Testis (tissue), 3 donors: ENCODE measurements around the gene SYNDIG1. TPM values are rescaled to one million over a fixed set of nuclear protein-coding genes. Genes with fewer than 3 reads are reported as not detected.

ENCODE experiments used
- DNase-seq: peaks from one replicate; pipeline ENCODE4 v3.0.0-alpha.2; 2019
- H3K27ac ChIP-seq, 2 donors: fragments of 200-600 bp; sonication (generic); one replicate each; pipeline ENCODE4 v1.5.1; 2019
- H3K27me3 ChIP-seq: fragments of 200-600 bp; sonication (generic); one replicate; pipeline ENCODE4 v1.5.1; 2019
- H3K36me3 ChIP-seq: fragments of 200-600 bp; sonication (generic); one replicate; pipeline ENCODE4 v1.5.1; 2017; ENCODE audit warnings: low read depth; ENCODE audit errors: missing control alignments
- H3K4me1 ChIP-seq: fragments of 200-600 bp; sonication (generic); one replicate; pipeline ENCODE4 v1.5.1; 2019
- H3K4me3 ChIP-seq, 2 donors: fragments of 200-600 bp; sonication (generic); one replicate each; pipeline ENCODE4 v1.5.1; 2017 to 2019
- H3K9me3 ChIP-seq: fragments of 200-600 bp; sonication (generic); one replicate; pipeline ENCODE4 v1.5.1; 2017
- POLR2A ChIP-seq: fragments of 450-650 bp; IDR thresholded peaks from one replicate; pipeline ENCODE4 v1.6.1; 2017; ENCODE audit warnings: antibody characterized with exemption, mild to moderate bottlenecking, moderate library complexity
- WGBS, 2 donors: methylation state at CpG; one replicate each; pipeline ENCODE4 v1.1.5; 2018; 5-methylcytosine and 5-hydroxymethylcytosine counted together
- intact Hi-C: fragments of 100-400 bp; cut with DNase I; formaldehyde crosslinking; loops from one replicate; pipeline ENCODE4 v1.15.1; 2023; ENCODE audit warnings: low total_unique reads
- polyA plus RNA-seq: library from polyadenylated mRNA; stranded (reverse); fragments of 350-450 nt; fragmentation: Illumina TruSeq; extraction: RNeasy Lipid Tissue Mini Kit (QIAGEN cat#74804); gene quantifications from one replicate; pipeline ENCODE4 v1.2.3, GENCODE V29; 2014; ENCODE audit warnings: low read depth, low replicate concordance; ENCODE audit not compliant: insufficient read depth
- total RNA-seq, 2 donors: library from RNA; depleted of rRNA; stranded (reverse); fragments of >200 nt; gene quantifications; one replicate each; pipeline ENCODE4 v1.2.3, GENCODE V29; 2016
- TF ChIP-seq, protein P1 (sequence below), 3 experiments: fragments of 450-650 bp in 2 of 3; fragments of 200-600 bp in 1 of 3; sonication (generic) in 1 of 3; IDR thresholded peaks; one replicate each; pipeline ENCODE4 v1.5.1; 2016 to 2019; ENCODE audit warnings: antibody characterized with exemption in 3 of 3, mild to moderate bottlenecking in 2 of 3, moderate library complexity in 1 of 3

Gene SYNDIG1
- total and polyA plus RNA-seq, 3 donors from 2014 or later = 2.1 to 3.2 (median 2.8) TPM

DNA sequence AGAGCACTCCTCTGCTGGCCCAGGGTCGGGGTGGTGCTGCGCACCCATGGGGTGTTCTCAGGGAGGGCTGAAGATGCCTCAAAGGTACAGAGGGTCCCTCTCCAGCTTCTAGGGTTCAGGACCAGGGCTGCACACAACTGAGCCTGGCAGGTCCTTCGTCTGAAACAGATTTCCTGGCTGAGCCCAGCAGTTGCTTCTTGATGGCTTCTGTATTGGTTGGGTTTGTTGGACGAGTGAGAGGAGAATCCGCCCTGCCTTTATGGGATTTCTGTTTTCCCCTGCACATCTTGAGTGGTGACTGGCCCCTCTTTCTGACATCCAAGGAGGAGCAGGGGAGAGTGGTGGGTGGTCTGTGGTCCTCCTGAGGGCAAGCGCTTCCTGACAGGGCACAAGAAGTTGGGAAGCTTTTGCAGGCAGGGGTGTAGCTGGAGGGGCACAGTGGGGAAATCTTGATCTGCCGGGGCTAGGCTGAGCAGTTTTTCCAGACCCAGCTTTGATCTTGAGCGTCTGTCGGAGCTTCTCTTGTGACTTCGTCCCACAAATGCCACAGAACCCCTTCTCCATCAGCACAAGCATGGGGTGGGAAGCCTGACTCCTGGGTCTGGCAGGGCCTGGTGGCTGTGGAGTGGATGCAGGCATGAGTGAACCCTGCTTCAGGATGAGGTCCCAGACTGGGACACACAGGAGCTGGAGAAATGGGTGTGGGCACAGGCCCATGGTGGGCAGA lies 116.5 kb downstream of the SYNDIG1 start:
- DNase-seq = no peak
- WGBS, 2 donors = 89 to 92% methylated on average over 6 to 10 of the region's 10 CpGs
- no peaks in the 10 kb centered on the region for H3K27me3 ChIP-seq
- TF ChIP-seq, protein P1, sequence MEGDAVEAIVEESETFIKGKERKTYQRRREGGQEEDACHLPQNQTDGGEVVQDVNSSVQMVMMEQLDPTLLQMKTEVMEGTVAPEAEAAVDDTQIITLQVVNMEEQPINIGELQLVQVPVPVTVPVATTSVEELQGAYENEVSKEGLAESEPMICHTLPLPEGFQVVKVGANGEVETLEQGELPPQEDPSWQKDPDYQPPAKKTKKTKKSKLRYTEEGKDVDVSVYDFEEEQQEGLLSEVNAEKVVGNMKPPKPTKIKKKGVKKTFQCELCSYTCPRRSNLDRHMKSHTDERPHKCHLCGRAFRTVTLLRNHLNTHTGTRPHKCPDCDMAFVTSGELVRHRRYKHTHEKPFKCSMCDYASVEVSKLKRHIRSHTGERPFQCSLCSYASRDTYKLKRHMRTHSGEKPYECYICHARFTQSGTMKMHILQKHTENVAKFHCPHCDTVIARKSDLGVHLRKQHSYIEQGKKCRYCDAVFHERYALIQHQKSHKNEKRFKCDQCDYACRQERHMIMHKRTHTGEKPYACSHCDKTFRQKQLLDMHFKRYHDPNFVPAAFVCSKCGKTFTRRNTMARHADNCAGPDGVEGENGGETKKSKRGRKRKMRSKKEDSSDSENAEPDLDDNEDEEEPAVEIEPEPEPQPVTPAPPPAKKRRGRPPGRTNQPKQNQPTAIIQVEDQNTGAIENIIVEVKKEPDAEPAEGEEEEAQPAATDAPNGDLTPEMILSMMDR (IDR thresholded peaks at IDR 0.05) = no peak
- TF ChIP-seq POLR2A = no peak
- H3K4me3 ChIP-seq = no peak overlapping the region
- H3K27ac ChIP-seq = no peak overlapping the region
- H3K9me3 ChIP-seq = no peaks in the 10 kb centered on the region
- intact Hi-C loops = no loop called here
- H3K36me3 ChIP-seq = no peaks in the 10 kb centered on the region
- H3K4me1 ChIP-seq = no peaks in the 10 kb centered on the region

DNA sequence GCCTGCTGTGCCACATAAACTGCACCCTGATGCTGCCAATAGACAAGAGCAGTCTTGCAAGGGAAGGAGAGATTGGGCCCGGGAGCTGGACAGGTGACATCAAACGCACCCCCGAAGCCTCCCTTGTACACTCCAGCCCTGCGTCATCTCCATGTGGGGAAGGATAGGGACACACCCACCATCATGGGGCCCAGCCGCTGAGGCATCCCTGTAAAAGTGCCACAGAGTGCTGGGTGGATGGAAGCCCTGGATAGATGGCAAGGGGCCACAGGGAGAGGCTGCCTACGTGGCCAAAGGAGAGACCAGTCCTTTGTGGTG lies 117.1 kb downstream of the SYNDIG1 start:
- Histone ChIP-seq H3K36me3 (no peaks in the 10 kb centered on the region), H3K9me3 (no peaks in the 10 kb centered on the region), H3K4me3 (no peak overlapping the region), H3K27me3 (no peaks in the 10 kb centered on the region), H3K27ac (no peak overlapping the region), H3K4me1 (no peaks in the 10 kb centered on the region)
- DNase-seq = no peak
- WGBS, 2 donors = 83 to 97% methylated on average over 5 to 6 of the region's 6 CpGs
- intact Hi-C loops = no loop called here
- TF ChIP-seq, protein P1 (IDR thresholded peaks at IDR 0.05) = no peak
- TF ChIP-seq POLR2A = no peak

DNA sequence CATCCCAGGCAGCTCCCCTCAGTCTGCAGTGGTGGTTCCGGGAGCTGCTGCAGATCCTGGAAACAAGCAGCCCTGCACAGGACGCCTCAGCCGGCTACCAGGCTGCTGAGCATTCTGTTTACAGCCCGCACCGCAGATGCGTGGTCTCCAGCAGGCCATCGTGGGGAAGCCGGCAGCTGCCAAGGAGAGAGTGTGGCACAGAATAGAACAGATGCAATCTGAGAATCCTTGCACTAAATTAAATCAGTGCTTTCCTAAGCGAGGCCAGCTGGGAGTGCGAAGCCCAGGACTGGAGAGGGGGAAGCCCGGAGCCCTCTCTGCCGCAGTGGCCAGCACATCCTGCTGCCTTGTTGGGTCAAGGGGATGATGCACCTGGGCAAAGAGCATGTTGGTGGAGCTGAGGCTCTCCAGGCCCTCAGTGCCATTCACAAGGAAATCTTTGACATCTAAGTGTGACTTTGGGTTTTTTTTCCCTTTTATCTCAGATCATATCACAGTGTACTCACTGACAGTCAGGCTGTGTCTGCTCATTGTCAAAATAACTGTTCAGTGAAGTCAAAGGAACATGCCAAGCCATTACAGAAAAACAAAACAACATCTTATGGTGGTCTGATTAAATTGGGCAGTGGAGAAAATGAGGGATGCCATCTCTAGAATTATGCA lies 118.1 kb downstream of the SYNDIG1 start:
- intact Hi-C loops = no loop called here
- no peak for DNase-seq
- WGBS, 2 donors = 77 to 81% methylated on average over 12 of the region's 12 CpGs

DNA sequence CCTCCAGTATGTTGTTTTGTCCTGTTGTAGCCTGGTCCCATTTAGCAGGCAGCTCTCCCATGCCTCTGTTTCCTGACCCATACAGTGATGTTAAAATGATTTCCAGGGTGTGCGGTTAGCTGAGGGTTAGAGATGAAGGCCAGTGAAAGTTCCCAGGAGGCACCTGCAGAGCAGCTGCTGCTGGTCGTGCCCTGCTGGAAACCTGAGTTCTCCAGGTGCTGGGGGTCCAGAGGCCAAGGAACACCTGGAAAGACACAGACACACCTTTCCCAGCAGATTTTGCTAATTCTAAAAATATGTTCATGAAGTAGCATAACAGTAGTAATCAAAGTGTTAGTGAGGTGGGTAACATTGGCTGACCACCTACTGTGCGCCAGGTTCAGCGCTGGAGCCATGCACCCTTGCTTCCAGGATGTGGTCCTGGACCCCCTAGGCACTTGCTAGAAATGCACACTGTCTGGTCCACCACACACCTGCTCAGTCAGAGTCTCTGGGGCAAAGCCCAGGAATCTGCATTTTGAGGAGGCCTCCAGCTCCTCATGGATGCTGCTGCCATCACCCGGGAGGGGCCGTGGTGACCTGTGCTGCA lies 118.7 kb downstream of the SYNDIG1 start:
- Histone ChIP-seq H3K36me3 (no peaks in the 10 kb centered on the region), H3K27me3 (no peaks in the 10 kb centered on the region), H3K27ac (no peak overlapping the region), H3K9me3 (no peaks in the 10 kb centered on the region), H3K4me3 (no peak overlapping the region), H3K4me1 (no peaks in the 10 kb centered on the region)
- no peak for TF ChIP-seq POLR2A
- TF ChIP-seq, protein P1 (IDR thresholded peaks at IDR 0.05) = no peak
- 89 to 96% methylated on average over 6 of the region's 6 CpGs for WGBS, 2 donors
- intact Hi-C loops = no loop called here
- DNase-seq = no peak

More for the DNA sequence above, 118.1 kb downstream of the SYNDIG1 start:
- Histone ChIP-seq H3K4me3 (no peak overlapping the region), H3K27me3 (no peaks in the 10 kb centered on the region), H3K4me1 (no peaks in the 10 kb centered on the region), H3K36me3 (no peaks in the 10 kb centered on the region), H3K27ac (no peak overlapping the region), H3K9me3 (no peaks in the 10 kb centered on the region)
- TF ChIP-seq POLR2A = no peak
- TF ChIP-seq, protein P1 (IDR thresholded peaks at IDR 0.05) = no peak
